Measurements from ENCODE around the gene PODN.

Gene PODN

GRCh38 chr1:53116933-53117600, 55.1 kb downstream of the PODN start:
- DNase-seq: no peak

DNA sequence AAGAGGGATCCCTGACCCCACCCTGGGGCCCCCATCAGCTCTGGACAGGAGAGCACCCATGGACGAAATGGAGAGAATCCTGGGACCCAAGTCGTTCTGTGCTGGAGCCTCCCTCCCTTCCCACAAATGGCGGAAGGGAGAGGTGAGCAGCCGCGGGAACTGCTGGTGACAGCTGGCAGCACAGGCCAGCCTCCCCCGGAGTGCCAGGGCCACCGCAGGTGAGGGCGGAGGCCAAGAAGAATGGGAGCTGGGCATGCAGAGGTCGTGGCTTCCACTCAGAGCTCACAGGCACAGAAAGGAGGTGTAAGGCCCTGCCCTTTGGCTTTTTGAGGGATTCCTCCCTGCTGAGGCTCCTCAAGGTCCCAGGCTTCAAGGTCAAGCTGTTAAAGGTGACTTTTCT, 55.8 kb downstream of the PODN start:
- DNase-seq: no peak

DNA sequence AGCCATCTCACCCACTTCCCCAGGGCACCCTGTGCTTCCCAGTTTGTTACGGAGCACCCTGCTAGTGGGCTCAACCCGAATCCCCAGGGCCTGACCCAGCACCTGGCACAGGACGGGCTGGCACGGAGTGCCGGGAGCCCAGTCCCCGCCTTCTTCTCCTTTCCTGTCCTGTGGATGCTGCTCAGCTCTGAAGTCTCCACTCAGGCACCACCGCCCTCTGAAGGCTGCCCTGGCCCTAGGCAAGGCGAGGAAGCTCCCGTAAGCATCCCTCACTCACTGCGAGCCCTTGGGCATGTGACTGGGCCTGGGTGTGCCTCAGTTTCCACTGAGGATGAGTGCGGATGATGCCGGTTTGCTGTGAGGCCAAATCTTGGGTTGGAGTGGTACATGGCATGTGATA, 58.6 kb downstream of the PODN start:
- no peak for DNase-seq

GRCh38 chr1:53121319-53122172, 59.5 kb downstream of the PODN start:
- no peak for DNase-seq

- no peak for DNase-seq
Observed at GRCh38 chr1:53122201-53122885, 60.3 kb downstream of the PODN start.

DNA sequence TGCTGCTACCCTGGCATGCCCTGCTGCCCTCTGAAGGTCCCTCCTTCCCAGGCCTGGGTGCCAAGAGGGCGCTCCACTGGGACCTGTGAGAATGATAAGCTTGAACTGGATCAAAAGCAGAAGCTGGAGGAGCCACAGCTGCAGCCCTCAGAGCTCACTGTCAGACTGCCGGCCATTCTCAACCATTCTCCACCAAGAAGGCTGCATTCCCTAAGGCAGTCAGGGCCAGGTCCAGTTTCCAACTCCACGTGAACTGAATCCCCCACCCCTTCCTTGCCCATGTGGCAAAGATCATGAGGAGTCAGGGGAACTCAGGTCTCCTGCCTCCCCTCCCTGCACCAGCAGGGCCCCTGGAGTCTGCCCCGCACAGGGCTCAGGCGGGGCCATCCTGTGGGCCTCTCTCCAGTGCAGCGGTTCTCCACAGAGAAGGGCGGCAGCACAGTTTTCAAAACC, 61.0 kb downstream of the PODN start:
- no peak for DNase-seq

DNA sequence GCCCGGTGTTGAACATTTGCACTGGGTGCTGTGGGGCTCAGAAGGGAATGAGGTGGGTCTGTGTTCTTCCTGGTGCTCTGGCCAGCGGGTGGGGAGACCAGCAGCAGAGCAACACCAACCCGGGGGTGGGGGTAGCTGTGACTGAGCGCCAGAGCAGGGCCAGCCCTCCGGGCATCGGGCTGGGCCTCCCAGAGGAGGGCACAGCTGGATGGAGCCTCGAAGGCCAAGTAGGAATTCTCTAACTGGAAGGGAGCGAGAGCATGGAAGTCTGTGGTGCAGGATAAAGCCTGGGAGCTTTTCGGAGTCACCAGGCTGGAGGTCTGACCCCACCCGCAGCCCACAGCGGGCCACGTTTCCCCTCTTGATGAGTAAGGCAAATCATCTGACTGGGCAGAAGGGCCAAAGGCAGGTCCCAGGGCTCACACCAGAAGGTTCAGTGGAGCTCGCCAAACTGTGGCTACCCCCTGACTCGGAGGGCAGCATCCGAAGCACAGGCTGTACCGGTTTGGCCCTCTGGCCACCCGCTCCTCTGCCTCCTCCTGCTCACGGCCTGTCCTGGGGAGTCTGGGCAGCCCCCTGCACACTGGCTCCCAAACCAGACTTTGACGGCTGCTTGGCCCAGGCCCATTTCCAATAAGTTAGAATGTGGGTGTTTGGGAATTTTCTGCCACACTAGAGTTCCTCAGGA, 61.6 kb downstream of the PODN start:
- no peak for DNase-seq

DNA sequence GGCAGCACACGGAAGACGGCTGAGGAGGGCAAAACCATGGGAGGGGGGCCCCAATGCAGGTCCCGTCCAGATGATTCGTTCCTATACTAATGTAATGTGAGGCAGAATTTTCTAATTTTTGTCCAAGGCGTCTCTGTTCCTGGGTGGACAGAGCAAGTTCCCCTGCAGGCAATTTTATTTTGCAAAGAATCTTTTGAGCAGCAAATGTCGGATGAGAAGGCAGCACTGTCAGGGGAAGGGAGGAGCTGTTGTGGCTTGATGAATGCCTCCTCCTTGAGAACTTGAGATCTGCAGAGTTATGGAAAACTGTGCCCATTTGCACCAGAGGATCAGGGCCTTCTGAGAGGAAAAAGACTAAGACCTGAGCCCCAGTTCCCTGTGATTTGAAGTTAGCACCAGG, 63.1 kb downstream of the PODN start:
- DNase-seq: no peak

DNA sequence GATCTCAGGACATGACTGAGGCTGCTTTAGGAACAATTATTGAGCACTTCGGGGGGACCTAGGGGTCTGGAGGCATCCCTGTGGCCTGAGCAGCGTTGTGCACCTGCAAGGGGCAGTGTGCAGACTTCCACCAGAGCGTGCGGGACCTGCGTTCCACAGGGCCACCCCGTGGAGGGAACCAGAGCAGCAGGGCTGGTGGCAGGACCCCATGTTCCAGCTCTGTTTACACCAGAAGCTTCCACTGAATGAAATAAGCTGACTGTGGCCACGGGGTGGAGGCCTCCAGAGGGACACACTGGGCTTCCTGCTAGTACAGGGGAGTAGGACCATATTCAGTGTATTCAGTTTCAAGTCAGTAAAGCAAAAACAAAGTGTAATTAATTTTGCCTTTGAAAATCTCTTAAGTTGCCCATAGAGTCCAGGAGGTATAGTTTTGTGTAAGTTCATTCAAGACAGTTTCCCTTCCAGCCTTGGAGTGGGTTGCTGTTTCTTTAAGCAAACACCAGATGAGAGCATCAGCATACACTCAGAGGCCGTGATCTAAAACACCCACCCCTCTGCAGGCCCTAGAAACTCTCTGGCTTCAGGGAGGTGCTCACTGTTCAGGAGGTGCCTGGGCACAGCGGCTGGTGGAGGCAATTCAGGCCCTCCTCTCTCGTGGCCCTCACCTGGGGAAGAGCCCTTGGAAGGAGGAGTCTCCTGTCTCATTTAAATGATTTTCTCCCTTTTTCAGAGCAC, 63.8 kb downstream of the PODN start:
- no peak for DNase-seq

DNA sequence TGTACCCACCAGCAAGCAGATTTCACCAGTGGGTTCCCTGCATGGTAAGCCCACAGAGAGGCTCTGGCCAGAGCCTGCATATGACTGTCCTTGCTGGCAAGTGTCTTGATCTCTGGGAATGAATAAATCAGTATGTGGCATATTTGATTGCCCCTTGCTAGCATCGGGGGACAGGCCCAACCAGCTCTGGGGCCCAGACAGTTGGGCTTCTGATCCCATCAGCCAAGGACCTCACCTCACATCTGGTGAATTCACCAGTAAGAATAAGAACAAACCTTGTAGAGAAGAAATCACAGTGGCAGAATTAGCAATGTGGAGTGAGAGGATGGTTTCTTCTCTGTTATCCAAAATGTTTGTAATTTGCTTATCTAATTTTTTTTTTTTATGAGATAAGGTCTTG, 64.5 kb downstream of the PODN start:
- no peak for DNase-seq

DNA sequence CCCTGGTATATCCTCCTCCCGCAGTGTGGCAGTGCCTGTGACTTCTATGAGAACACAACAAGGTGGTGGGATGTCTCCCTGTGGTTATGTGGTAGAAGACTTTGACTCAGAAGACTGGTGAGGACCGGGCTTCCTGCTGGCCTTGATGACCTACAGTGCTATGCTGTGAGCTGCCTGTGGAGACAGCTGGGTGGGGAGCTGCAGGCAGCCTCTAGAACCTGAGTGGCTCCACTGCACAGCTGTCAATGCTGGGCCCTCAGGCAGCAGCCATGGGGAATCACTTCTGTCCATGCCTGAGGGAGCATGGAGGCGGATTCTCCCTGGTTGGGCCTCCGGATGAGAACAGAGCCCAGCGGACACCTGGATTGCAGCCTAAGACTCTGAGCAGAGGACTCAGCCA, 65.5 kb downstream of the PODN start:
- no peak for DNase-seq

- DNase-seq: no peak
Observed at GRCh38 chr1:53128401-53128800, 66.4 kb downstream of the PODN start.

- DNase-seq: no peak
Observed at GRCh38 chr1:53129891-53130597, 68.0 kb downstream of the PODN start.

GRCh38 chr1:53130598-53130877, 68.5 kb downstream of the PODN start:
- DNase-seq: no peak

GRCh38 chr1:53130878-53131589, 69.0 kb downstream of the PODN start:
- DNase-seq: no peak

GRCh38 chr1:53131590-53131938, 69.6 kb downstream of the PODN start:
- DNase-seq: no peak

DNA sequence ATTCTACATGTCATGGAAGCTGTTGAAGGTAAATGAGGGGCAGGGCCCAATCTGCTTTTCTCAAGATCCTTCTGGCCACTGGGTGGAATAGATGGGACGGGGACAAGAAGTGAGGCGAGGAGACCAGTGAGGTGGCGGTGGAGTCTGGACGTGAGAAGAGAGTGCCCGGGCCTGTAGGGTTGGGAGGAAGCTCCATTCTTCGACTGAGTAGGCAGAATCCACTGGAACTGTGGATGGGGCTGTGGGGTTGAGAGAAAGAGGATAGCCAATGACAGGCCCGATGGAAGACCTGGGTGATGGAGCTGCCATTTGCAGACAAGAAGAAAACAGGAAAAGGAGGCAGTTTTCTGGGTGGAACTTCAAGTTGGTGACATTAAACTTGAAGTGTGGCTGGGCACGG, 70.2 kb downstream of the PODN start:
- DNase-seq: no peak

DNA sequence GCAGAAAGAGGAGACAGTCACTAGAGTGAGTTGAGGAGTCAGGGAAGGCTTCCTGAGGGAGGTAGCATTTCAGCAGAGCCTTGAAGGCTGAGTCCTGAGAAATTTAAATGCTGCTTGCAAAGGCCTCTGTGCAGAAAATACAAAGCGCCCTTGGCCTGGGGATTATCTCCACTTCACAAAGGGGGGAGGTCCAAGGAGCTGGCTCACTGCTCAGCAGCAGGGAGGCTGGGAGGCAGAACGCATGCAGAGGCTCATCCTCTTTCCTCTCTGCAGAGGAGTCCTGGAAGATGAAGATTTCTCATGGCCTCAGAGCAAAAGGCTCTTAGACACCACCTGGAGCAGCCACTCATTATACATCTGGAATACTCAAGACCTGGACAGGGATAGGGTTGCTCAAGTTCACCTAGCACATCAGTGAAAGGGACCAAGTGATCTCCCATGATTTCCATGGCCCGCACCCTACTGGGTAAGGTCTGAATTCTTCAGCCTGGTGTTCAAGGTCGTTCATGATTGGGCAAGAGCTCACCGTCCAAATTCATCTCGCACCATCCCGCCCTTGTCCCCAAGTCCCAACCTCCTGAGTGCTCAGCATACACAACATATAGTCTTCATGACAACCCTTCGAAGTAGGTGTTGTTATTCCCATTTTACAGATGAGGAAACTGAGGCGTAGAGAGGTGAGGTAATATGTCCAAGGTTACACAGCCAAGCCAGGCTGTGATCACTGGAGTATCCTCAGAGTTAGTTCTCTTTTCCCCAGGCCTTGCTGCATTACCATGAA, 71.4 kb downstream of the PODN start:
- no peak for DNase-seq

GRCh38 chr1:53134042-53134485, 72.1 kb downstream of the PODN start:
- no peak for DNase-seq

Data from stimulated activated naive CD4-positive, alpha-beta T cell treated with Interleukin-2 at 50 U/mL for 16 hours (primary cell).